Esophagus muscularis mucosa (tissue), 4 donors: ENCODE measurements around the gene ADSL. TPM values are rescaled to one million over a fixed set of nuclear protein-coding genes. Genes with fewer than 3 reads are reported as not detected.

ENCODE experiments used
- DNase-seq: peaks from one replicate; pipeline ENCODE4 v3.0.0-alpha.2; 2017; ENCODE audit errors: extremely low spot score
- H3K27ac ChIP-seq, 4 donors: fragments of 200-600 bp; sonication (generic); replicated peaks in 1 of 4; 1 replicate in 3 of 4; 2 replicates in 1 of 4; pipeline ENCODE4 v1.5.1; 2016 to 2019; ENCODE audit warnings: mild to moderate bottlenecking in 1 of 4
- H3K27me3 ChIP-seq, 4 donors: fragments of 200-600 bp; sonication (generic); one replicate each; pipeline versions ENCODE4 v1.5.1 to v1.6.0; 2016 to 2019
- H3K36me3 ChIP-seq, 4 donors: fragments of 200-600 bp; sonication (generic); one replicate each; pipeline ENCODE4 v1.5.1; 2016 to 2019
- H3K4me1 ChIP-seq, 4 donors: fragments of 200-600 bp; sonication (generic); one replicate each; pipeline ENCODE4 v1.5.1; 2016 to 2019
- H3K4me3 ChIP-seq, 4 donors: fragments of 200-600 bp; sonication (generic); 1 replicate in 2 of 4; 2 replicates in 2 of 4; pipeline ENCODE4 v1.5.1; 2016 to 2019; ENCODE audit warnings: mild to moderate bottlenecking in 4 of 4, moderate library complexity in 1 of 4
- H3K9me3 ChIP-seq, 4 donors: fragments of 200-600 bp; sonication (generic); 1 replicate in 3 of 4; 2 replicates in 1 of 4; pipeline ENCODE4 v1.5.1; 2016 to 2019
- EP300 ChIP-seq: sonication (generic); formaldehyde crosslinking; IDR thresholded peaks from one replicate; pipeline ENCODE4 v1.6.1; 2017; ENCODE audit warnings: antibody characterized with exemption
- POLR2A ChIP-seq: fragments of 450-650 bp; IDR thresholded peaks from one replicate; pipeline ENCODE4 v1.6.1; 2017; ENCODE audit warnings: antibody characterized with exemption, moderate library complexity, mild to moderate bottlenecking, low read depth
- POLR2AphosphoS5 ChIP-seq, 2 donors: sonication (generic); formaldehyde crosslinking; IDR thresholded peaks; one replicate each; pipeline ENCODE4 v1.6.1; 2017; ENCODE audit warnings: antibody characterized with exemption in 2 of 2
- WGBS: methylation state at CpG from one replicate; pipeline ENCODE4 v1.1.5; 2018; 5-methylcytosine and 5-hydroxymethylcytosine counted together
- intact Hi-C: fragments of 100-400 bp; cut with DNase I; formaldehyde crosslinking; loops from one replicate; pipeline ENCODE4 v1.15.1; 2023
- total RNA-seq, 4 donors: library from RNA; depleted of rRNA; stranded (reverse); fragments of >200 nt; gene quantifications; one replicate each; pipeline versions ENCODE4 v1.1.0 to v1.2.1, GENCODE V29; 2016
- TF ChIP-seq, protein P1 (sequence below), 3 experiments: fragments of 200-600 bp in 2 of 3; fragments of 450-650 bp in 1 of 3; sonication (generic) in 2 of 3; IDR thresholded peaks; one replicate each; pipeline ENCODE4 v1.5.1; 2017 to 2019; ENCODE audit warnings: antibody characterized with exemption in 3 of 3, mild to moderate bottlenecking in 2 of 3, moderate library complexity in 1 of 3

ADSL gene
- total RNA-seq, 4 donors from 2014 or later = 58.7 to 91.1 (median 76.3) TPM

DNA sequence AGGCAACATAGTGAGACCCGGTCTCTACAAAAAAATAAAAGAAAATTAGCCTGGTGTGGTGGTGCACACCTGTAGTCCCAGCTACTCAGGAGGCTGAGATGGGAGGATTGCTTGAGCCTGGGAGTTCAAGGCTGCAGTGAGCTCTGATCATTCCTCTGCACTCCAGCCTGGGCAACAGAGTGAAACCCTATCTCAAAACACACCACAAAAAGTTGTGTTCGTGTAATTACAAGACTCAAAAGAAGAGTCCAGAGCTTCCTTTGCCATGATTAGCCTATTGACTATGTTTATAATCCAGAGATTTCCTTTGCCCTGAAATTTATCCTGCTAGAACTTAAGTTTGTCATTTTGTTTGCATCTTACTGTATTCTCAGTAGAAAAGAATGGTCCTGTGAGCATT, 45.1 kb downstream of the ADSL start:
- intact Hi-C loops = no loop called here
- no peak overlapping the region for H3K4me3 ChIP-seq
- peaks cover 0 to 7% (median 3%) of the 10 kb centered on the region in 4 donors for H3K36me3 ChIP-seq
- 84% methylated on average over 2 of the region's 2 CpGs for WGBS
- peaks cover 0 to 15% (median 7%) of the 10 kb centered on the region in 4 donors for H3K4me1 ChIP-seq
- H3K27me3 ChIP-seq = no peaks in the 10 kb centered on the region
- no peak for TF ChIP-seq EP300
- TF ChIP-seq POLR2A = no peak
- no peak for TF ChIP-seq POLR2AphosphoS5 (IDR thresholded peaks at IDR 0.05)
- TF ChIP-seq, protein P1, sequence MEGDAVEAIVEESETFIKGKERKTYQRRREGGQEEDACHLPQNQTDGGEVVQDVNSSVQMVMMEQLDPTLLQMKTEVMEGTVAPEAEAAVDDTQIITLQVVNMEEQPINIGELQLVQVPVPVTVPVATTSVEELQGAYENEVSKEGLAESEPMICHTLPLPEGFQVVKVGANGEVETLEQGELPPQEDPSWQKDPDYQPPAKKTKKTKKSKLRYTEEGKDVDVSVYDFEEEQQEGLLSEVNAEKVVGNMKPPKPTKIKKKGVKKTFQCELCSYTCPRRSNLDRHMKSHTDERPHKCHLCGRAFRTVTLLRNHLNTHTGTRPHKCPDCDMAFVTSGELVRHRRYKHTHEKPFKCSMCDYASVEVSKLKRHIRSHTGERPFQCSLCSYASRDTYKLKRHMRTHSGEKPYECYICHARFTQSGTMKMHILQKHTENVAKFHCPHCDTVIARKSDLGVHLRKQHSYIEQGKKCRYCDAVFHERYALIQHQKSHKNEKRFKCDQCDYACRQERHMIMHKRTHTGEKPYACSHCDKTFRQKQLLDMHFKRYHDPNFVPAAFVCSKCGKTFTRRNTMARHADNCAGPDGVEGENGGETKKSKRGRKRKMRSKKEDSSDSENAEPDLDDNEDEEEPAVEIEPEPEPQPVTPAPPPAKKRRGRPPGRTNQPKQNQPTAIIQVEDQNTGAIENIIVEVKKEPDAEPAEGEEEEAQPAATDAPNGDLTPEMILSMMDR (IDR thresholded peaks at IDR 0.05) = no peak
- no peak for DNase-seq
- H3K27ac ChIP-seq = no peak overlapping the region
- H3K9me3 ChIP-seq = no peaks in the 10 kb centered on the region

DNA sequence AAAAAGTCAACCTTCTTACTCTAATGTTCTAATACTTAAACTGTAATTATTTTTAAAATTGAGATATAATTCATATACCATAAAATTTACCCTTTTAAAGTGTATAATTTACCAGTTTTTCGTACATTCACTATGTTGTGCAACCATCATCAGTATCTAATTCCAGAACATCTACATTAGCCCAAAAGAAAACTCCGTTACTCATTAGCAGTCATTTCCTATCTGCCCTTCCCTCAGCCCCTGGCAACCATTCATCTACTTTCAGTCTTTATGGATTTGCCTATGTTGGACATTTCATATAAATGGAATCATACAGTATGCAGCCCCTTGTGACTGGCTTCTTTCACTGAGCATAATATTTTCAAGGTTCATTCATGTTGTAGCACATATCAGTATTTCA, 46.3 kb downstream of the ADSL start:
- Histone ChIP-seq H3K4me3 (no peak overlapping the region), H3K27ac (no peak overlapping the region), H3K27me3 (no peaks in the 10 kb centered on the region), H3K4me1 (peaks cover 0 to 25% (median 13%) of the 10 kb centered on the region in 4 donors), H3K9me3 (no peaks in the 10 kb centered on the region), H3K36me3 (peaks cover 0 to 7% (median 3%) of the 10 kb centered on the region in 4 donors)
- TF ChIP-seq, protein P1 (IDR thresholded peaks at IDR 0.05) = no peak
- no peak for TF ChIP-seq POLR2AphosphoS5 (IDR thresholded peaks at IDR 0.05)
- no peak for TF ChIP-seq POLR2A
- no peak for TF ChIP-seq EP300
- intact Hi-C loops = no loop called here
- DNase-seq = no peak
- WGBS = 77% methylated on average over 2 of the region's 2 CpGs

DNA sequence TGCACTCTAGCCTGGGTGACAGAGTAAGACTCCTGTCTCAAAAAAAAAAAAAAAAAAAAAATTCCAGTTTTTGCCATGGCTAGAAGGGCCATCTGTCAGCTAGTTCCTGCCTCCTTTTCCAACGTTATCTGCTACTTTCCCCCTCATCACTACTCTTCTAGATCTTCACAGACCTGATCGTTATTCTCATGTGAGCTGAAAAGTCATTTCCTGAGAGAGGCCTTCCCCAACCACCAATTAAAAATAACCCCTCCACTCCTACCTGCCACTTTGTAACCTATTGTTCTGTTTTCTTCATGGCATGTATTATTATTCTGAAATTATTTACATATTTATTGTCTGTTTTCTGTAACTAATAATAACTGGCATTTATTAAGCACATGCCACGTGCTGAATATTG, 48.3 kb downstream of the ADSL start:
- Histone ChIP-seq H3K36me3 (peaks cover 0 to 7% (median 3%) of the 10 kb centered on the region in 4 donors), H3K4me1 (peaks cover 0 to 20% (median 13%) of the 10 kb centered on the region in 4 donors), H3K4me3 (no peak overlapping the region), H3K27ac (no peak overlapping the region), H3K9me3 (no peaks in the 10 kb centered on the region), H3K27me3 (no peaks in the 10 kb centered on the region)
- TF ChIP-seq EP300 (no peak), POLR2AphosphoS5 (IDR thresholded peaks at IDR 0.05) (no peak), POLR2A (no peak)
- TF ChIP-seq, protein P1 (IDR thresholded peaks at IDR 0.05) = no peak
- DNase-seq = no peak
- WGBS = 64% methylated on average over 3 of the region's 3 CpGs
- intact Hi-C loops = no loop called here

DNA sequence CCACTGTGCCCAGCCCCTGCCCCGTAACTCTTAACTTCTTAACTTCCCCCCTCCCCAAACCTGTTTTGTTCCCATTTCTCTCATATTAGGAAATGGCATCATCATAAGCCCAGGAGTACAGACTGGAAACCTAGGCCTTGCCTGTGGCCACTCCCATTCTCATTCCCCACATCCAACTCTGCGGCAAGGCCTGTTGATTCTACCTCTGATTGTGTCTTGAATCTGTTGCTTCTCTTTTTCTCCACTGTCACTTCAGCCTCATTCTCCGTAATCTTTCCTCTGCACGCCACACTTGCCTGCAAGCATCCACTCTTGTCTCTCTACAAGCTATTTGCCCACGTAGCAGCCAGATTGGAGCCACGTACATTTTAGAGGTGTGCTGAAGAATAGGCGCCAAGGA, 49.3 kb downstream of the ADSL start:
- TF ChIP-seq POLR2AphosphoS5 (IDR thresholded peaks at IDR 0.05) (no peak), POLR2A (no peak), EP300 (no peak)
- TF ChIP-seq, protein P1 (IDR thresholded peaks at IDR 0.05) = no peak
- H3K27ac ChIP-seq = no peak overlapping the region
- H3K36me3 ChIP-seq = peaks cover 0 to 10% (median 5%) of the 10 kb centered on the region in 4 donors
- 96% methylated on average over 7 of the region's 7 CpGs for WGBS
- no peak overlapping the region for H3K4me3 ChIP-seq
- intact Hi-C loops = no loop called here
- DNase-seq = no peak
- no peaks in the 10 kb centered on the region for H3K9me3 ChIP-seq
- peaks cover 0 to 20% (median 17%) of the 10 kb centered on the region in 4 donors for H3K4me1 ChIP-seq
- no peaks in the 10 kb centered on the region for H3K27me3 ChIP-seq

DNA sequence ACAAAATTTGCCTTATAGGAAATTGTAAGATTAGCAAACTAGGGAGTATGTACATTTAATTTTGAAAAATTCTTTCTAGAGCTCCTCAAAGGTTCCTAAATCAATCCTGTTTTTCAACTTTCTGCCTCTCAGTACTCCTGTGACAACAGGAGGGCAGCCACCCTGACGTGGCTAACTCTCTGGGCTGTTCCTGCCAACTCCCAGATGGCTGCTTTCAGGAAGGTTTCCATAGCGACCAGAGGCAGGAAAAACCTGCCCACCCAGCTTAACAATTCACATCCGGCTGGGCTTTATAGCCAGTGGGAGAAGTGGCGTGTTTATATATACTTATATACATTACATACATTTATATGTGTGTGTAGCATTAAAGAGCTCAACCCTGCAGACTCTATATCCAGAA, 50.6 kb downstream of the ADSL start:
- no peak overlapping the region for H3K4me3 ChIP-seq
- 41% methylated on average over 4 of the region's 4 CpGs for WGBS
- no peak for DNase-seq
- peaks cover 0 to 22% (median 18%) of the 10 kb centered on the region in 4 donors for H3K36me3 ChIP-seq
- intact Hi-C loops = no loop called here
- peaks cover 0 to 18% (median 14%) of the 10 kb centered on the region in 4 donors for H3K4me1 ChIP-seq
- H3K9me3 ChIP-seq = no peaks in the 10 kb centered on the region
- H3K27me3 ChIP-seq = no peaks in the 10 kb centered on the region
- no peak overlapping the region for H3K27ac ChIP-seq
- TF ChIP-seq, protein P1 (IDR thresholded peaks at IDR 0.05) = no peak
- TF ChIP-seq POLR2A (no peak), POLR2AphosphoS5 (IDR thresholded peaks at IDR 0.05) (peak in 1 of 2 donors; percentile 17), EP300 (no peak)
